OCI-LY1 (cell line): ENCODE results near the gene SLC35G3.
"Not testable (repeated sequence)": the region's sequence is repeated elsewhere in the genome, so short reads cannot be mapped to it uniquely, and the experiment has no call there.

Experiments used
- CTCF ChIP-seq: fragments of 200-600 bp; sonication (generic), shearing (Covaris generic); IDR thresholded peaks from 2 replicates; pipeline ENCODE4 v1.5.1; 2017; ENCODE audit warnings: mild to moderate bottlenecking, antibody characterized with exemption, low read length, moderate library complexity, mixed read lengths
- EZH2 ChIP-seq: fragments of 200-600 bp; sonication (generic), shearing (Covaris generic); IDR thresholded peaks from 2 replicates; pipeline ENCODE4 v1.8.0; 2017; ENCODE audit warnings: borderline replicate concordance, mixed run types, mild to moderate bottlenecking, antibody characterized with exemption, low read length, moderate library complexity, mixed read lengths

- TF ChIP-seq CTCF, EZH2: not testable (repeated sequence)
These were observed 43.1 kb downstream of the SLC35G3 start for GRCh38 chr17:35151080-35151479.
